Stimulated activated CD8-positive, alpha-beta memory T cell treated with anti-CD3 and anti-CD28 coated beads, Interleukin-2, amount 100 ng/mL, for 48 hours (primary cell): ENCODE results near the gene KLK14.

ENCODE experiments used
- DNase-seq, 2 donors: peaks; one replicate each; pipeline ENCODE4 v3.0.0-alpha.2; 2020; ENCODE audit warnings: low read depth in 2 of 2

KLK14 gene

DNA sequence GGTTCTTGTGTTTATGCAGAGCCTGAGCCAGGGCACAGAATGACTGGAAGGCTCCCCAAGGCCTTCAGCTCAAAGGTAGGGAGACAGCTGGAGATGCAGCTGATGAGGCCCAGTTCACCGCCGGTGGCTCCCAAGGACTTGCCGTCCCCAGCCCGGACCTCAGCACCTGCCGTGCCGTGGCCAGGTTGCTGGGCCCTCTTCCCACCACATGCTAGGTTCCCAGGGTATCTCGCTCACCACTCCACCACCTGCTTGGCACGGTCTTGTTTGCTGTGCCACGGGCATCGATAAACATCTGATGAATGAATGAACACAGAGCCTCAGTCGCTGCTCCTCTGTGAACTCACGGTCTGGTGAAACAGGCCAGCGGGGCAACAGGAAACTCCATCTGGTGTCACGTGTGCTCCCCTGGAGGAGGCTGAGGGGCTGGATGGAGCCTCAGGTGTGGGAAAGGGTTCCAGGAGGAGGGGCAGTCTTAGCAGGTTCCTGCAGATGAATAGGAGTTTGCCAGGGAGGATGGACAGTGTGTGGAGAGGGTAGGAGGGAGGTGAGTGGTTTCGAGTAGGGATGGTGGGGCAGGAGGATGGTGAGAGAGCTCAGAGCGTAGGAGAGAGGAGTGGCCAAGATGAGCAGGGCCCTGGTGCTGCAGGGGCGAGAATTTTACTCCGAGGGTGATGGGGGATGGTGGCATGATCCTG is 3.6 kb upstream of the KLK14 start:
- DNase-seq: no peak

DNA sequence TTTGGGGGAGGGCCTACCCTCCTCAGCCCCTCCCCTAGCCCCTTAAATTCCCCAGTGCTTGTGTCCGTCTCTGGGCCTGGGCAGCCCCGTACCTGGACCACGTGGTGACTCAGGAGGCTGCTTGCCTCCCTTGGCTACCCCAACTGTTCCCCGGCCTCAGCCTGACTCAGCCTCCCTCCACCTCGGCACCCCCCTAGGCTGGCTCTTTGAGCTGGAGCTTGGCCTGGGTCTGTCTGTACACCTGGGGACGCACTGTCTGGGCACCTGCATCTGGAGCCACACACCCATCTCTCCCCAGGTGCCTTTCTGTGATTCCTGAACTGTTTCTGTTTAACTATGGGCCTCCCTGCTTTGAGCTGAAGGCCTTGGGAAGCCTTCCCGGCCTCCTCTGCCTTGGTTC is 1.8 kb upstream of the KLK14 start:
- no peak for DNase-seq

DNA sequence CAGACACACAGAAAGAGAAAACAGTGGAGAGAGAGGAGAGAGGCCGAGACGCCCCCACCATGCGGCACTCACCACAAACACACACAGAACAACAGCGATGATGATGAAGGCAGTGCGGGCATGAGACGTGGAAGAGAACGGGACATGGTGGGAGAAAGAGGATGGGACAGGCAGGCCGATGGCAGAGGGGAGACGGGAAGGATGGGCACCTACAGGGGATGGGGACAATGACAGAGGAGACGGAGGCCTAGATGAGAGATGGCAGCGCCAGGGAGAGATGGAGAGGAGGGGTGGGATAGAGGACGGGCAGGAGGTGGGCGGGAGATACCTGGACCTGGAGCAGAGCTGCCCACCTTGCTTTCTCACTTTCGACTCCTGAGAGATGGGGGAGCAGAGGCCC is 1.1 kb upstream of the KLK14 start:
- DNase-seq: no peak

DNA sequence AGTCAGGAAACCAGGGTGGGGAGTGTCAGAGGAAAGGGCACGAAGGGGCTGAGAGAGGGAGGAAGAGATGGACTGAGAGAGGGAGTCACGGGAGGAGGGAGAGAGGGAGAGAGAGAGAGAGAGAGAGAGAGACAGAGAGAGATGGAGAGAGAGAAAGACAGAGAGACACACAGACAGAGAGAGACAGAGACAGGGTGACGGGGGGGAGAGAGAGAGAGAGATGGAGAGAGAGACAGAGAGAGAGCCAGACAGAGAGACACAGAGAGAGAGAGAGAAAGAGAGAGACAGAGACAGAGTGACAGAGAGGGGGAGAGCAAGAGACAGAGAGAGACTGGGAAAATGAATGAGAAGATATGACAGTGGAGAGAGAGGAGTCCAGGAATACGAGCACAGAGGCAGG is 494 bp upstream of the KLK14 start:
- no peak for DNase-seq

DNA sequence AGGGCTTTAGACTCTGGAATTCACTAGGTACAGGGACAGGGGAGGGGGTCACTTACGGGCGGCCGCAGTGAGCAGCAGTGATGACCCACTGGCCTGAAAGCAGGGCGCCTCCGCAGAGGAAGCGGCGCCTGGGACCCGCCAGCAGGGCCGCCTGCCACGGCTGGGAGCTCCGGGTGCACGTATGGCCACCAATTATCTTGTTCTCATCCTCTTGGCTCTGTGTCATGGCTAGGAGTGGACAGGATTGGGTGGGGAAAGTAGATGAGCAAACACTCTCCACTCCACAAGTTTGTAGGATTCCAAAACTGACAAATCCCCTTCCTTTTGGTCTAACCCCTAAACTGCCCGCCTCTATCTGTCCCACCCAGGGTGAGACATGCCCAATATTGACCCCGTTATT is 1.2 kb downstream of the KLK14 start:
- no peak for DNase-seq

DNA sequence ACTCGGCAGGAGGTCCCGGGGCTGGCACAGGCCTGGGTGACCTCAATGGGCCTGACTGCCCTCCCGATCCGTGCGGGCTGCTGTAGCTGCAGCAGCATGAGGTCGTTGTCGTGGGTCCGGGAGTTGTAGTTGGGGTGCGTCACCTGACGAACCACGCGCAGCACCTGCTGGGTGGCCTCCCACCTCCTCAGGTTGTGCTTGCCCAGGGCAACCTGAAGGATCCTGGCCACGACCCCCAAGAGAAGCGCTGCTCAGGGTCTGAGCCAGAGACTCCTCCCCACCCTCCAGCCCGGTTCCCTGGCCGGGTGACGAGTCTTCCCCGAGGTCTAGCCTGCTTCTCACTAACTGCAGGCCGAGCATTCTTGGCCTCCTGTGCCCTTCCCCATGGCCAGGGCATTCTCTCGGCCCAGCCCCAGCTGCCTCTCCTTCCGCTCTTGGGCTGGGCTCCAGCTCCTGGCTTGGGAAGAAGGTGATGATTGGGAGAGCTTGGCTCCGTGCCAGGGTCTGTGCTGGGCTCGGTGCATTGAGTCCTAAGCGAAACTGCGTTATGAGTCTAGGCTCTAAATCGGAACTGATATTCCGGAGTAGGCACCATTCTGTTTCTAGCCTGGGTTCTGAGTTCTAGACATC is 3.1 kb downstream of the KLK14 start:
- DNase-seq: no peak

DNA sequence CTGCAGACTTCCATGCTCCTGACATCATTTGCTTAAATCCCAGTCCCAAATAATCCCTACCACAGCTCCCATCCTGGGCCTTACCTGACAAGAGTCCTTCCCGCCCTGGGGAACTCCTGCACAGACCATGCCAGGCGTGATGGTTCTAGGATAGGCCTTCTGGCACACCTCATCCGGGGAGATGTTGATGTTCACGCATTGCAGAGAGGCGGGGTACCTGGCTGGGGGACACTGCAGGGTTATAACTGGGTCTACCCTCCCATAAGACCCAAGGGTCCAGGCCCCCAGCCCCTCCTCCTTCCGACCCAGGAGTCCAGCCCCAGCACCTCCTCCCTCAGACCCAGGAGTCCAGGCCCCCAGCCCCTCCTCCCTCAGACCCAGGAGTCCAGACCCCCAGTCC is 4.0 kb downstream of the KLK14 start:
- DNase-seq: no peak

DNA sequence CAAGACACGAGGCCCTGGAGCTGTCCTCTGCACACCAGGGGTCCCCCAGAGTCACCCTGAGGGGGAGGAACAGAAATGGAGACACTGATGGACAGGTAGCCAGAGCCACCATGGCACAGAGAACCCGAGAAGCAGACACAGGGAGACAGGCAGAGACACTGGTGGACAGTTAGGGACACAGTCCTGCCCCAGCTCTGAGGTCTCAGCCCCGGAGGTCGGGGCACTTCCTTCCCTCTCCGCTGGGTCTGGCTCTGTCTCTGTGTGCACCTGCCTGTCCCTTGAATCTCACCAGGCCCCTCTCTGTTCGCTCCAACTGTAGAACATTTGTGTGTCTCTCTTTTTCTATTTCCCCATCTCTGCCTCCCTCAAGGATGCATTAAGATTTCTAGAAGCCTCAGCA is 4.6 kb downstream of the KLK14 start:
- DNase-seq: no peak

DNA sequence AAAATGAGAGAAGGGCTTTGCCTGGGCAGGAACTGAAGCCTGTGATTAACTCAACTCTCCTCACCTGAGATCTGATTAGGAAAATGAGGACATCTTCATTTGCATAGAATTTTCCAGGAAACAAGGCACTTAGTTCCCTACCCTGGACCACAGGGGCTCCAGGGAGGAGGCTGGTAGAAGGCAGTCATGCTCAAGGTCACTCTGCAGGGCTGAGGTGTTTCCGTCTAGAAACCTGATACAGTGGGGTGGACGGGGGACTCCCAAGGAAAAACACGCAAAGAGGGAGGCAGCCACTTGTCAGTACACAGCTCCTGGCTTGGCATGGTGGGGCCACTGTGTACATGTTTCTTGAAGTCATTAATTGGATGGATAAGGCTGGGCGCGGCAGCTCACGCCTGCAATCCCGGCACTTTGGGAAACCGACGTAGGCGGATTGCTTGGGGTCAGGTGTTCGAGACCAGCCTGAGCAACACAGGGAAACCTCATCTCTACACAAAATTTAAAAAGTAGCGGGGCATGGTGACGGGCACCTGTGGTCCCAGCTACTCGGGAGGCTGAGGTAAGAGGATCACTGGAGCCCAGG is 6.0 kb downstream of the KLK14 start:
- DNase-seq: no peak

DNA sequence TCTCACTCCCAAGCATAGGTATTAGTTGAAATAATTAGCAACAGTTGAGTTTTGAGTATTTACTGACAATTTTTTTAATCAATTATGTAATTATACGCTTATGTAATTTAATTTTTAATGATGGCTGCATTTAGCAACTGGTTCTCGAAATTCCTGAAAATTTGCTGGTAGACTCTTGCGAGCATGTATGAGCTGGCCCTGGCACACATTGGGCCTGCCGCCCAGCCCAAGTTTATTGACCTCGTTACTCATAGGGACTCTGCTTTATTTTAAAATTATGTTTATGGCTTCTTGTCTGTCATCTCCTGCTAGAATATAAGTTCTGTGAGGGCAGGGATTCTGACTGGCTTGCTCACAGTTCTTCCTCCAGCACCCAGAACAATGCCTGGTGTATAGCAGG is 6.7 kb downstream of the KLK14 start:
- no peak for DNase-seq

DNA sequence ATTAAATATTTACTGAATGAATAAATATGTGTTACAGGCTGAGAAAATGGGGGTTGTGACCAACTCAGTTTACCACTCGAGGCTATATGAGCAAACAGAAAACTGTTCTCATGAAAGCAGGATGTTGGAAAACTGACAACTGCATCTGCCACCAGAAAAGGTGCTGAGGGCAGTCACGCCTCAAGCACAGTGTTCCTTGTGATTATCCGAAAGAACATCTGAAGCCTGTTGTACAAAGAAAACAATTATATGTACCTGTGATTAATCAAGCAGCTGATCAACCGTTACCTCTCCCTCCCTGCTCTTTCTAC is 11.6 kb downstream of the KLK14 start:
- DNase-seq: no peak

DNA sequence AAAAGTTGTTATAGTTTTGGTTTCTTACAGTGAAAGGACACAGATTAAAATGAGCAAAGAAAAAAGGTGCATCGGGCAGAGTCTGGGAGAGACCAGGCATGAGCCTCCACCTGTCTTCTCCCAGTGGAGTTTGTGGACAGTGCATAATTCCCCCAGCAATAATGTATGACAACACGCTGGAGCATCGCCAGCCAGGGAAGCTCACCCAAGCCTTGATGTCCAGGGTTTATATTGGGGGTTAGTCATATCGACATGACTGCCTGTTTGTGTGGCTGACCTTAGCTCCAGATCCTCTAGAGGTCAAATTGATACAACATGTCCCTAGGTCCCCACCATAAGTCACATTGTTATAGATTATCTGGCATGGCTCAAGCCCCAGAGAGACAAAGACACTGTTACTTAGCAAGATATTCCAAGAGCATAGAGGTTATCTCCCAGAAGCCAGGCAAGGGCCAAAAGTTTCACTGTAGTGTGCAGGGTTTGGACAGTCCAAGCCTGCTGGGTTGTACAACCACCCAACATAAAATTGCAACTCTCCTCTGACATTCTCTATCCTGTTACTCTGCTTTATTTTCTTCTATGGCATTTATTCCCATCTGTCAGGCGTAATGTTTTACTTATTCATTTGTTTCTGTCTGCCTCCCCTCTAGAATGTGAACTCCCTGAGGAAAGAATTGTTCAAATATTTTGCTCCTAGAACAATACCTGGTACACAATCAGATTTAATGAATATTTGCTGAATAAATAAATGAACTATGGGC is 12.2 kb downstream of the KLK14 start:
- DNase-seq: no peak

DNA sequence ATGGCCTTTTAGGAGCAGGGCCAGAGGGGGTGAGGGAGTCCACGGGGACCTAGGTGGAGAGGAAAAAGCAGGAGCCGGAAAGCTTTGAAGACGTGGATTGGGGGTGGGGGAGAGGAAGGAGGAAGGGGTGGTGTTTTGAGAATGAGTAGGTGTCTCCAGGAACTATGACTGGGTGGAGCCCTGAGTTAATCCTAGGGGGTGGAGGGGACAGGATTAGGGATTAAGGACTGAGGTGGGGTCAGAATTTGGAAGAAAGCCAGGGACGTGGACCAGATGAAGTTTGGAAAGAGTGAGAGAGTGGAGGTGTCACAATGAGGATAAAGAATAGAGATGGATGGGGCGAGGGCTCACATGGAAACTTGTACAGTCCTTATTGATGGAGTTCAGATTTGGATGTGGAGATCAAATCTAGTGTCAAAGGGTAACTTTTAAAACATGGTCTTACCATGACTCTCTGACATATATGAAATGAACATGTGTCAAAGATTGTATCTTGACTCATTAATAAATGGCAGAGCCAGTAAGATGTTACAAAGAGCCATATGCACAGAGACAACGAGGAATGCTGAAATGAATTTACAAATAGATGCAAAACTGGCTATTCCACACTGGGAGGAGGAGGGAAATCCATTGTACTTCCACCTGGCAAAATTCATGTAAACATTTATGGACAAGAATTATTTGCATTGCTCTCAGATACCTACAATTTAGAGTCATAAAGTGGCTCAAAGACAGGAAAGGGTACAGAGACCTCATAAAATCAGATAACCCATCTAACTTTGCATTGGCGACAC is 16.1 kb downstream of the KLK14 start:
- DNase-seq: no peak

DNA sequence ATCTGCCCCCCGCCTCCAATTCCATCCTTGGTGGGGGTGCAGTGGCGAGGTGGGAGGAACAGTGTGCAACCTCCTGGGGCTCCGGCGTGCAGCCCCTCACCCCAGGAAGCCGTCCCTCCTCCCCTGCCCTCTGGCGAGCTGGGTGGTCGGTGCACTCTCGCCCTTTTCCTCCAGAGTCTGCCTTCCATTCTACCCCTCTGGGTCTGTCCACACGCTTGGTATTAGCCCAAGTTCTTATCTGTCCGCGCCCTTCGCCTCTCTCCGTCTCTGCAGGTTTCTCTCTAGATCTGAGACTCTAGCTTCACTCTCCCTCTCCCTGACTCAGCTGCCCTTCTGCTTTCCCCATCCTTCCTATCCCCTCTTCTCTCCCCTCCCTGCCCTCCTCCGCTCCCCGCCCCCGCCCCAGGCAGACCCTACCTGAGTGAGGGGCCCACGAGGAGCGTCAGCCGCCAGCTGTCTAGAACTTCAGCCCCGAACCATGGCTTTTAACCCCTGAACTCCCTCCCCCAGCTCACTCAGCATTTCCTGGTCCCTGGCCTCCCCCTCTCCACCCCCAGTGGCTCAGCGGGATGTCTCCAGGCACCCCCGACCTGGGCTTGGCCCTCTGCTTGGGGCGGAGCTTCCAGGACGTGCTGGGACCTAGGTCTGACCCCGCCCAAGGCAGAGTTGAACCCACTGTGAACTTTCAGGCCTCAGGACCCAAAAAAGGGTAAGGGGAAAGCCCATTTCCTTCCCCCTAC is 17.3 kb downstream of the KLK14 start:
- no peak for DNase-seq

DNA sequence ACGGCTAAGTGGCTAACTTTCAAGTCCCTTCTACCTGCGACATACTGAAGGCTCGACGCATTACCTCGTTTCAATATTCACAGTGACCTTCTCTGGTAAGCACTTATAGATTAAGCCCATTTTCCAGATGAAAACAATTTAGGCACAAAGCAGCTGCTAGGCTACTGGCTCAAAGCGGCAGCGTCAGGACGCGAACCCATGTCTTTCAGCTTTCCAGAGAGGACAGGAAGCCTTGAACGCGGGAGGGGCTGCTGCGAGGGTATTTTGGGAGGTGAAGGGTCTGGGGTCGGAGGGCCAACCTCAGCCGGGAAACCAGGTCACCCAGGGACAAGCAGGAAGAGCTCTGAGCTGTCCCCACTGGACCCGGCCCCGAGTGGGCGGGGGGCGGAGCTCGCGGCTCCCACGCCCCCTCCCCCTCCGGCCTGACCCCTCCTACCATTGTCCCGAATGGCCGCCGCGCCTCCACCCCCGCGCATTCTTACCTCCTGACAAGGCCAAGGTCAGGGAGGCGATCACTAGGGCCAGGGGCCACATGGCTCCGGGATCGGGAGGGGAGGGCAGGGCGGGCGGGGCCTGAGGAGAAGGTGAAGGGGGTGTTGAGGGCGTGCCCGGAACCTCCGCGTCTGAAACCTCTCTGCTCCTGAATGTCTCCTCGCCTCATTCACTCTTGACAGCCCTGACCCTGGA is 18.0 kb downstream of the KLK14 start, which contains the start of gene KLK13:
KLK13 (minus strand) TSS at position 559 of the 687 bp plus-strand sequence; CDS start at position 534, 25 bp downstream.
- DNase-seq: no peak

DNA sequence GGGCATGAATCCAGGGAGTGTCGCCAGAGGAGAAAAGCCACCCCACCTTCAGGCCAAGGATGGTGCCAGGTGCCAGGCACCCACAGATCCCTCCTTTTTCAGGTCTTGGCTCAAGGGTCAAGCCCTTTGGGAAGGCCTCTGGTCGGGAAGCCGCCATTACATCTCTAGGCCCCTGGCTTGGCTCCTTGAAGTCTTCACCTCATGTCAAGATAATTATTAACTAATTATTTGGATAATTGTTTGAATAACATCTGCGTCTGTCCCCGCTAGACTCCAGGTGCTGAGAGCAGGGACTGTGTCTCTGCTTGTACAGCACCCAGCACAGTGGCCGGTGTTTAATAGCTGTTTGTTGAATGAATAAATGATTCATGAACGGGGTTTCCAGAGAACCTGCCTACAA is 19.0 kb downstream of the KLK14 start:
- DNase-seq: no peak

DNA sequence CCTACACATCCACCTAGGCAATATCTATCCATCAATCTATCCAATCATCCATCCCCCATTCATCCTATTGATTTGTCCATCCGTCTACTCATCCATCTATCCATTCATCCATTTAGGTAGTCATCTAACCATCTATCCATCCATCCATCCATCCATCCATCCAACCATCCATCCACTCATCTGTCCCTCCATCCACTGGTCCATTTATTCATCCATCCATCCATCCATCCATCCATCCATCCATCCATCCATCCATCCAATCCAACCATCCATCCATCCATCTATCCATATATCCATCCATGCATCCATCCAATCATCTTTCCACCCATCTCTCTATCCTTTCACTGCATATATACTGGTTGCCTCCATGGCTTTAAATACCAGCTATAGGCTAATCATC is 21.7 kb downstream of the KLK14 start:
- DNase-seq: no peak

DNA sequence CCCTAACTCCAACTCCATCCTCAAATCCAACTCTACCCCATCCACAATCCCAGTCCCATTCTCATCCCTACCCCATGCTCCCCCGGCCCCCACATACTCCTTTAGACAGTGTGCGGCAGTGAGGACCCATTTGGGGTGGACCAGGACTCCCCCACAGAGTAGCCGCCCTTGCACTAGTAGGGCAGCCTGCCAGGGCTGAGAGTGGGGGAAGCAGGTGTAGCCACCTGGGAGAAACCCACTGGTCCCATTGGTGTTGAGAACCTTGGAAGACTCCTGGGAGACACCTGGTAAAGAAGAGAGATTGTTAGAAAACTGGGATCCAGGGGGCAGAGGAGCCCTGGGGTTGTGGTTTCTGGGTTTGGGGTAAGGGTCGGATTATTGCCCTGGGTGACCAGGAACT is 22.4 kb downstream of the KLK14 start:
- DNase-seq: no peak

DNA sequence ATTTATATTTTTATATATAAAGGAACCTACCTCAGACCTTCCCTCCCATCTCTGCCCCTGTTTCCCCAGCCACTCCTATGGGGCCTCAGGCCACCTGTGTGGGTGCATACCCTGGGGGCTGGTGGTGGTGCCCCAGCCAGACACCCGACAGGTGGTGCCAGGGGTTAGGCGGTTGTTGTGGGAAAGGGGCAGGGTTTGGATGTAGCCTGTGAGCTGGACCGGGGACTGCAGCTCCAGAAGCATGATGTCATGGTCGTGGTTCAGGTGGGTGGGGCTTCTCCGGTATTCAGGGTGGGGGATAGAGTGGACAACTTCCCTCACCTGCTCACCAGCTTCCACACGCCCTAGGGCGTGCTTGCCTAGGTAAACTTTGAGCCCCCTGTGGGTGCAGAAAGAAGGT is 23.0 kb downstream of the KLK14 start:
- DNase-seq: no peak

DNA sequence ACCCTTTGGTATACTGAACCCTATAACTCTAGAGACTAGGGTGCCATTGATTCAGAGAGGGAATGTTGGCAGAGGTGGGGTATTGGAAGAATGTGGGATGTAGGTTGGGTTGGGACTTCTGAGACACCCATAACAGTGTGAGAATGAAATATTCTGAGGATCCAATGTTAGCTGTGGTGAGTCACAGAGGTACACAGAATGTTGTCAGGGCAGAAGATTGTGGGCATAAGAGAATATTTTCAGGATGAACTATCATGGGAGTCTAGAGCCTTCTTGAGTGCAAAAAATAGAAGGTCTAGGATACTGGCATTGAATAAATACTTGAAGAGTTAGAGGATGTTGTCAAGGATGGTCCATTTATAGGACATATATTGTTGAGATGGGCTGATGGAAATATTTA is 26.8 kb downstream of the KLK14 start:
- DNase-seq: no peak

DNA sequence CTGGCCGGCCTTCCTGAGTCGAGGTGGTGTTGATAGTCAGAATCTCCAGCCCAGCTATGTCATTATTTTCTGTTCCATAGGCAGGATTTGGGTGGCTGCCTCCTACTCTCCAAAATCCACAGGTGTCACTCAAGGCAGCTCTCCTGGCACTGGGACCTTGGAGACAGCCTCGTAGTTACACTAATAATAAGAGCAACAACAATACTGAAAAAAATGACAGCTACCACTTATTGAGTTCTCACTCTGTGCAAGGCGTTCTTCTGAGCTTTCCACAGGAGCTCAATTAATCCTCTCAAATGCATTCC is 35.7 kb downstream of the KLK14 start:
- no peak for DNase-seq
